ENCODE data around the gene DNMT3B. TPM values are rescaled to one million over a fixed set of nuclear protein-coding genes. Genes with fewer than 3 reads are reported as not detected.

DNMT3B gene
- total RNA-seq, 1 donor from 2014 or later = 2.5 TPM

GRCh38 chr20:32823737-32824588 is 61.8 kb downstream of the DNMT3B start:
- no peak for DNase-seq

GRCh38 chr20:32828029-32828680 is 66.0 kb downstream of the DNMT3B start:
- no peak for DNase-seq

GRCh38 chr20:32829311-32830005 is 67.3 kb downstream of the DNMT3B start:
- no peak for DNase-seq

- DNase-seq = no peak
Measured at GRCh38 chr20:32830437-32830836, 68.3 kb downstream of the DNMT3B start.

GRCh38 chr20:32831982-32832381 is 69.8 kb downstream of the DNMT3B start:
- DNase-seq = no peak

GRCh38 chr20:32832664-32833063 is 70.5 kb downstream of the DNMT3B start:
- no peak for DNase-seq

- no peak for DNase-seq
Measured at GRCh38 chr20:32834972-32835371, 72.8 kb downstream of the DNMT3B start.

GRCh38 chr20:32837157-32837556 is 75.0 kb downstream of the DNMT3B start:
- DNase-seq = no peak

GRCh38 chr20:32839227-32839981 is 77.2 kb downstream of the DNMT3B start:
- no peak for DNase-seq

- DNase-seq = no peak
Measured at GRCh38 chr20:32839982-32840285, 77.7 kb downstream of the DNMT3B start.

GRCh38 chr20:32841174-32841573 is 79.0 kb downstream of the DNMT3B start:
- DNase-seq = no peak

GRCh38 chr20:32841632-32842031 is 79.4 kb downstream of the DNMT3B start:
- no peak for DNase-seq

- no peak for DNase-seq
Measured at GRCh38 chr20:32842688-32843524, 80.7 kb downstream of the DNMT3B start.

- no peak for DNase-seq
Measured at GRCh38 chr20:32845786-32846185, 83.6 kb downstream of the DNMT3B start.

- no peak for DNase-seq
Measured at GRCh38 chr20:32846852-32847251, 84.7 kb downstream of the DNMT3B start.

GRCh38 chr20:32847964-32848363 is 85.8 kb downstream of the DNMT3B start:
- no peak for DNase-seq

- DNase-seq = no peak
Measured at GRCh38 chr20:32848846-32849245, 86.7 kb downstream of the DNMT3B start.

- no peak for DNase-seq
Measured at GRCh38 chr20:32849577-32849976, 87.4 kb downstream of the DNMT3B start.

- DNase-seq = no peak
Measured at GRCh38 chr20:32855387-32855786, 93.2 kb downstream of the DNMT3B start.

- DNase-seq = no peak
Measured at GRCh38 chr20:32858189-32858588, 96.0 kb downstream of the DNMT3B start.

All from skin of body (tissue), 2 donors.